HG03060 (cell line): ENCODE measurements around the gene HERC2.
"Not testable (repeated sequence)": the region's sequence is repeated elsewhere in the genome, so short reads cannot be mapped to it uniquely, and the experiment has no call there.

Experiments used
- ATAC-seq: cut with Tn5 transposase; IDR thresholded peaks from one replicate; pipeline ENCODE4 v1.9.1; 2021; ENCODE audit warnings: low read depth, moderate number of reproducible peaks; ENCODE audit not compliant: unreplicated experiment

The HERC2 gene

GRCh38 chr15:28228990-28229640 lies 92.9 kb downstream of the HERC2 start:
- not testable (repeated sequence) for ATAC-seq

DNA sequence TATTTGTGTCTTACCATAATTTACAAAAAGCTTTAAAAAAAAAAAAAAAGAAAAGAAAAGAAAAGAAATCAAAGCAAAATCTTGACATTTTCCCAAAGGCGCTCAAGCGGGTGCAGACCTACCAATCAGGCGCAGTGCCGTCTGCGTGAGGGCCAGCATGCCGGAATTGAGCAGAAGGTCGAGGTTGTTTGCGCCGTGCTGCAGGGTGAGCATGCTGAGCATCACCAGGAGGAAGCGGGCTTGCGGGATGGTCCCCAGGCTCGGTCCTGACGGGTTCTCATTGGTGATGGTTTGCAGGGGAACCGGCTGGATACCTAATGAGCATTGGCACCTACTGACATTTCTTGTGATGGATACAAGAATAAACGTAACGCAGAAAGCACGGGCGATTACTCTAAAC lies 93.9 kb downstream of the HERC2 start:
- ATAC-seq: no peak

- not testable (repeated sequence) for ATAC-seq
Observed at GRCh38 chr15:28227303-28227702, 94.7 kb downstream of the HERC2 start.

DNA sequence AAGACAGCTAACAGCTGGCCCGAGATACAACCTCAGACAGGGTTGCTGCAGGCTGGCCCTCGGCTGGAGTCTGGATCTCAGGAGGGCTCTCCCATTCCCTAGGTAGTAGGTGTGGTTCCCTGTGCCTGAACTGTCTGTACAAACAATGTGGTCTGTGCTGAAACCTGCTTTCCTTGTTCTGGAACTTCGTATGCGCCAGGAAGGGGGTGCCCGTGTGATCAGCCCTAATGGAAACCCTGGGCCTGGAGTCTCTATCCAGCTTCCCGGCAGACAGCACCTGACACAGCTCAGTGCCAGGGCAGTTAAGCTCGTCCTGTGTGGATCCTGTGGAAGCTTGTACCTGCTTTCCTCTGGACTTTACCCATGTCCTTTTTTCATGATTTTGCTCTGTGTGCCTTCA lies 99.4 kb downstream of the HERC2 start:
- ATAC-seq: not testable (repeated sequence)

GRCh38 chr15:28221696-28222095 lies 100.3 kb downstream of the HERC2 start:
- ATAC-seq: not testable (repeated sequence)

GRCh38 chr15:28219116-28219515 lies 102.9 kb downstream of the HERC2 start:
- ATAC-seq: no peak

- ATAC-seq: not testable (repeated sequence)
Observed at GRCh38 chr15:28216946-28217546, 104.9 kb downstream of the HERC2 start.

DNA sequence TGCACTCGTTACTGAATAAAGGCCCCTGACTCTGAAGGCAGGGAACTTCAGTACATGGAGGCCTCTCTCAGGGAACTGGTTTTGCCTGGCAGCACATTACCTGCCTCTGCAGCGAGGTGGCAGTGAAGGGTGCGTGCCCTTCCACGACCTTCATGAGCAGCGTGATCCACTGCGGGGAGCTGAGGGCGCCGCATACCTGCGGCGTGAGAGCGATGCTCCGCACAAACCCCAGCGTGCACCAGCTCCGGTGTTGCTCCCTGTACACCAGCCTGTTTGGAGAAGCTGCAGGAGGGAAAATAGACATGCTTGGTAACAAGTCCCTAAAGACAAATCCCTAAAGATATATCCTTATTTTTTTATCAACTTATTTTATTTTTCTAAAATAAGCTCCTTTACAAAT lies 106.5 kb downstream of the HERC2 start:
- not testable (repeated sequence) for ATAC-seq

GRCh38 chr15:28214006-28214790 lies 107.8 kb downstream of the HERC2 start:
- not testable (repeated sequence) for ATAC-seq

- not testable (repeated sequence) for ATAC-seq
Observed at GRCh38 chr15:28213393-28213792, 108.6 kb downstream of the HERC2 start.

- no peak for ATAC-seq
Observed at GRCh38 chr15:28208583-28208982, 113.4 kb downstream of the HERC2 start.

- not testable (repeated sequence) for ATAC-seq
Observed at GRCh38 chr15:28205640-28206039, 116.3 kb downstream of the HERC2 start.

DNA sequence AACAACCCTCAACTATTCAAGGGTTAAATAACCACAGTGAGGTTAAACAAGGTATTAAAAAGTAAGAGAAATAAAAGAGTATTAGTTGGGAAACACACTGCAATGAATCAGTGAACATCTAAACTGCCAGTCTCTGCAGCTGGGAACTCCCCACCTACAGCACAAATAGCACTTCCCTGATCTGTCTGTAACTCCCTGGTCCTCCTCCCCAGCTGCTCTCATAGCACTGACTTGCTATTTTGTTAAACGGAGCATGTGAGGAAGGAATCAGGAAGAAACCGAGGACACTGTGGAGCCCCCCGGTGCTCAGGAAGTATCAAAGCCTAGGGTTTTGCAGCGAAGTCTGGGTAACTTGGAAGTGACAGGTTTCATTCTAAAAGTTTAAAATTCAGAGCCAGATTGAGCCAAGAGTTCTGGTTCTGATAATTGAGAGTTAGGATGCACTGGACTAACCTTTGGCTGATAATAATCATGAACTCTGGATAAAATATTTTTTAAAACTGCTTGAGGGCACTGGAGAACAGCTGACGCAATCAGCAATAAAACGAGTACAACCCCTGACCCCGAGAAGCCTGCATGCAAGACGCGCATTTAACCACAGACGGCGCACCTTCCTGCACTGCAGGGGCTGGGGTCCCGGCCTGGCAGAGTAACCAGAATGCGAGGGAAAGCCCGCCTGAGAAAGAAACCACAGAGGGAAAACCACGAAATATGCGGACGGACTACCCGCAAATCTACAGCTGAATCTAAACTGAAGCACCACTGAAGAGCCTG lies 118.7 kb downstream of the HERC2 start:
- not testable (repeated sequence) for ATAC-seq

GRCh38 chr15:28202124-28202523 lies 119.9 kb downstream of the HERC2 start:
- not testable (repeated sequence) for ATAC-seq

DNA sequence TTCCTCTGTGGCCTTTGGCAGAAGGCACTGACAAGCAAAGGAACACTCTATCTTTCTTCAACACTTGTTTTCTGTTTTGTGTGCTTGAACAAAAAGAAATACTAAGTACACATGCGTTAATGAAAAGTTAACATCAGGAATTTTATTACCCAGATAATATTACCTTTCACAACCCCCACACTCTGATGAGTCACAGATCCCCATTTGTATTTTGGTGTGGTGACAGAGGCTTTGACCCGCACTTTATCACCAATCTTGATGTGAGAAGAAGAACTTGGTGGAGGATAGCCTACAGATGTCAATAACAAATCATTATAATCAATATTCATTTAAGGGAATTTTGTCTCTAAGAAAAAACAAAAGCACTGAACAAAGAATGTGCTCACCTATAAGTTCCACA lies 123.8 kb downstream of the HERC2 start:
- ATAC-seq: not testable (repeated sequence)

DNA sequence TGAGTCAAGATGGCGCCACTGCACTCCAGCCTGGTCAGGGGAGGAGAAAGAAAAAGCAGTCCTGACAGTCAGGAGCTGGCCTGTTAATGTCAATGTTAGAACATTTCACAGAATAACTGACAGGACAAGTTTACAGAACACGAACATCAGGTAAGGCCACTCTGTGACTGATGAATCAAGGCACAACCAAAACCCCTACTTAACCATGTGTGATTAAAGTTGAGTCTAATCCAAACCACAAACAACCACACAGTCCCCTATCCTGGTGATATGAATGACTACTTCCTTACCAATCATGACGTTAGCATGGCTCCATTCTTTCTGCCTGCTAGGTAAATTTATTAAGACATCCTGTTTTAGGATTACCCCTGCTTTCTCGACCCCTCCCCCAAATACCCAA lies 124.3 kb downstream of the HERC2 start:
- not testable (repeated sequence) for ATAC-seq

DNA sequence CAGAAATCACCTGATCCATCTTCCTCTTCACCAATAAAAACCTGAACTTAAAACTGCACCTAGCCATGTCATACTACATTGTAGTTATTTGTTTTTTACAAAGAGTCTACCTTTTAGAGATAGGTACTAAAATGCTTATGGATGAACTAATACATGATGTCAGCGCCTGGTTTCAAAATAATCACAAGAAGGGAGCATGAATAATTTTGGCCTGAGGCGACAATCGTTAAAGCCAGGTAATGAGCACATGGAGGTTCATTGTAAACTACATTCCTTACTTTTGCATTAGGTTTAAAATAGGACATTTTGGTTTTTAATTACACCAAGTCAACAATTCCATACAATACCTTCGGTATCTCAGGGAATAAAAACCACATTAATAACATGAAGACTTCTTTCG lies 125.4 kb downstream of the HERC2 start:
- not testable (repeated sequence) for ATAC-seq

DNA sequence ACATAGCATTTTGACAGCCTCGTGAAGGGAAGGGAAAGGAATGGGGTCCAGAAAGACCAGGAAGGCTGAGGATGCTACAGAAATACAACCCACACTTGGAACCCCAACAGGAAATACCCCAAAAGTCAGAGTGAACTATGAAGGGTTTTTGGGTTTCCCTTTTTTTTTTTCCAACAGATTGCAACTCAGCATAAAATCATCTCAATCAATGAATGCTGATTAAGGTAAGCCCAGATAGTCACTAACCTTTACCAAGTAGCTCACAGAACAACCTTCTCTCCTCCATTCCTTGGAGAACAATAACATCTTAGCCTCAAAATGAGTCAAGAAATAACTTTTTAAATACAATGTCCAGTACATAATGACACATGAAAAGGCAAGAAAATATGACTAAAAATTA lies 129.2 kb downstream of the HERC2 start:
- no peak for ATAC-seq

GRCh38 chr15:28191832-28192231 lies 130.1 kb downstream of the HERC2 start:
- no peak for ATAC-seq

GRCh38 chr15:28190391-28191174 lies 131.4 kb downstream of the HERC2 start:
- ATAC-seq: no peak
